ENCODE results near the gene CLEC4A.

GRCh38 chr12:8078398-8078797 lies 45.0 kb upstream of the CLEC4A start:
- TF ChIP-seq CTCF (IDR thresholded peaks at IDR 0.05; ENCODE audit: control extremely low read depth in 1 of 3, insufficient read depth in 1 of 3, low read depth in 1 of 3, low read length in 3 of 3) = peak; percentile 22 to 65 (median 47)
- no peak for TF ChIP-seq GABPA (IDR thresholded peaks at IDR 0.05; ENCODE audit: borderline replicate concordance, insufficient read depth, low read length)
- TF ChIP-seq HDAC6 (IDR thresholded peaks at IDR 0.05; ENCODE audit: low read depth, low read length) = no peak
- no peak for TF ChIP-seq ASH2L (IDR thresholded peaks at IDR 0.05; ENCODE audit: low read length)
- TF ChIP-seq MAX (IDR thresholded peaks at IDR 0.05) = no peak
- no peak for TF ChIP-seq TCF12 (IDR thresholded peaks at IDR 0.05; ENCODE audit: low read depth, low read length)
- no peak for TF ChIP-seq EZH2 (IDR thresholded peaks at IDR 0.05; ENCODE audit: low read depth, low read length, severe bottlenecking)
- TF ChIP-seq, protein P1, sequence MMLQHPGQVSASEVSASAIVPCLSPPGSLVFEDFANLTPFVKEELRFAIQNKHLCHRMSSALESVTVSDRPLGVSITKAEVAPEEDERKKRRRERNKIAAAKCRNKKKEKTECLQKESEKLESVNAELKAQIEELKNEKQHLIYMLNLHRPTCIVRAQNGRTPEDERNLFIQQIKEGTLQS (IDR thresholded peaks at IDR 0.05; ENCODE audit: insufficient read depth, low read depth, low read length) = no peak
- no peak for TF ChIP-seq HDAC2 (IDR thresholded peaks at IDR 0.05; ENCODE audit: borderline replicate concordance in 1 of 2, low read depth in 2 of 2, low read length in 2 of 2)
- no peak for TF ChIP-seq POLR2A (IDR thresholded peaks at IDR 0.05; ENCODE audit: control extremely low read depth in 1 of 2, low read depth in 2 of 2, low read length in 2 of 2)
- no peak for TF ChIP-seq BRCA1 (IDR thresholded peaks at IDR 0.05; ENCODE audit: low read depth, low read length)
- no peak for TF ChIP-seq MAFK (IDR thresholded peaks at IDR 0.05; ENCODE audit: low read depth, low read length)
